Liver (tissue), 9 donors: Measurements from ENCODE around the gene TOLLIP. TPM values are rescaled to one million over a fixed set of nuclear protein-coding genes. Genes with fewer than 3 reads are reported as not detected.
A peak's percentile ranks its signal among the peaks of the same experiment; 100 is the strongest.

Source experiments
- DNase-seq: peaks from one replicate; pipeline ENCODE4 v3.0.0-alpha.2; 2017; ENCODE audit warnings: low spot score
- H3K27ac ChIP-seq, 2 donors: one replicate each; pipeline ENCODE4 v1.7.0; 2013; ENCODE audit warnings: inconsistent platforms in 2 of 2, low read length in 2 of 2, control low read depth in 1 of 2, low read depth in 1 of 2, mild to moderate bottlenecking in 1 of 2
- H3K27me3 ChIP-seq, 4 donors: one replicate each; pipeline versions ENCODE4 v1.6.1 to v1.7.0; 2013; ENCODE audit warnings: low read length in 3 of 4, inconsistent platforms in 1 of 4, mild to moderate bottlenecking in 1 of 4, moderate library complexity in 1 of 4; ENCODE audit not compliant: control insufficient read depth in 4 of 4, insufficient read depth in 4 of 4
- H3K36me3 ChIP-seq, 4 donors: one replicate each; pipeline versions ENCODE4 v1.6.1 to v1.7.0; 2013; ENCODE audit warnings: low read length in 3 of 4, mild to moderate bottlenecking in 3 of 4, low read depth in 1 of 4, moderate library complexity in 1 of 4; ENCODE audit not compliant: control insufficient read depth in 4 of 4, insufficient read depth in 3 of 4
- H3K4me1 ChIP-seq, 4 donors: one replicate each; pipeline versions ENCODE4 v1.6.1 to v1.7.0; 2013; ENCODE audit warnings: low read length in 3 of 4, mild to moderate bottlenecking in 3 of 4, moderate library complexity in 1 of 4; ENCODE audit not compliant: control insufficient read depth in 4 of 4, insufficient read depth in 4 of 4
- H3K4me3 ChIP-seq, 3 donors: one replicate each; pipeline versions ENCODE4 v1.6.1 to v1.7.0; 2013; ENCODE audit warnings: low read length in 3 of 3, control low read depth in 1 of 3, low read depth in 1 of 3, mild to moderate bottlenecking in 1 of 3
- H3K9ac ChIP-seq, 2 donors: one replicate each; pipeline ENCODE4 v1.7.0; 2013; ENCODE audit warnings: low read length in 2 of 2, mild to moderate bottlenecking in 2 of 2, moderate library complexity in 2 of 2, control low read depth in 1 of 2, low read depth in 1 of 2
- H3K9me3 ChIP-seq, 4 donors: one replicate each; pipeline versions ENCODE4 v1.6.1 to v1.7.0; 2013; ENCODE audit warnings: low read length in 3 of 4; ENCODE audit not compliant: control insufficient read depth in 4 of 4
- ATF3 ChIP-seq: IDR thresholded peaks from 2 replicates; pipeline ENCODE4 v1.6.1; 2016; ENCODE audit warnings: antibody characterized with exemption
- CTCF ChIP-seq: fragments of 150-350 bp; IDR thresholded peaks from 2 replicates; pipeline ENCODE4 v1.5.1; 2017; ENCODE audit warnings: improper control_type of control experiment, low read depth, low read length; ENCODE audit not compliant: missing input control
- EGR1 ChIP-seq, 2 donors: IDR thresholded peaks; 2 replicates each; pipeline ENCODE4 v1.6.1; 2016 to 2018; ENCODE audit warnings: antibody characterized with exemption in 2 of 2, low read depth in 2 of 2
- FOXA2 ChIP-seq: IDR thresholded peaks from 2 replicates; pipeline ENCODE4 v1.6.1; 2016; ENCODE audit warnings: antibody characterized with exemption
- GABPA ChIP-seq, 2 donors: IDR thresholded peaks in 1 of 2; conservative IDR thresholded peaks in 1 of 2; 2 replicates each; pipeline ENCODE4 v1.6.1; 2016; ENCODE audit warnings: antibody characterized with exemption in 2 of 2, mild to moderate bottlenecking in 1 of 2, moderate library complexity in 1 of 2
- HNF4A ChIP-seq, 2 donors: conservative IDR thresholded peaks; 2 replicates each; pipeline ENCODE4 v1.6.1; 2016; ENCODE audit warnings: antibody characterized with exemption in 2 of 2, mild to moderate bottlenecking in 2 of 2
- HNF4G ChIP-seq: IDR thresholded peaks from 2 replicates; pipeline ENCODE4 v1.6.1; 2016; ENCODE audit warnings: antibody characterized with exemption
- JUND ChIP-seq, 2 donors: IDR thresholded peaks; 2 replicates each; pipeline ENCODE4 v1.6.1; 2016; ENCODE audit warnings: antibody characterized with exemption in 2 of 2
- MAX ChIP-seq: IDR thresholded peaks from 2 replicates; pipeline ENCODE4 v1.6.1; 2016; ENCODE audit warnings: antibody characterized with exemption
- NR2F2 ChIP-seq: IDR thresholded peaks from 2 replicates; pipeline ENCODE4 v1.6.1; 2016; ENCODE audit warnings: antibody characterized with exemption
- RAD21 ChIP-seq, 2 donors: IDR thresholded peaks; 2 replicates each; pipeline ENCODE4 v1.6.1; 2016; ENCODE audit warnings: antibody characterized with exemption in 2 of 2, mild to moderate bottlenecking in 2 of 2
- REST ChIP-seq: IDR thresholded peaks from 2 replicates; pipeline ENCODE4 v1.6.1; 2016; ENCODE audit warnings: antibody characterized with exemption, mild to moderate bottlenecking
- RXRA ChIP-seq, 2 donors: IDR thresholded peaks; 2 replicates each; pipeline ENCODE4 v1.6.1; 2017 to 2018; ENCODE audit warnings: antibody characterized with exemption in 2 of 2, mild to moderate bottlenecking in 1 of 2
- SP1 ChIP-seq: IDR thresholded peaks from 2 replicates; pipeline ENCODE4 v1.6.1; 2018; ENCODE audit warnings: antibody characterized with exemption, mild to moderate bottlenecking
- TAF1 ChIP-seq: conservative IDR thresholded peaks from 2 replicates; pipeline ENCODE4 v1.6.1; 2016; ENCODE audit warnings: antibody characterized with exemption, mild to moderate bottlenecking
- YY1 ChIP-seq: IDR thresholded peaks from 2 replicates; pipeline ENCODE4 v1.6.1; 2016; ENCODE audit warnings: antibody characterized with exemption, mild to moderate bottlenecking
- WGBS: extraction: QIAGEN DNeasy Blood & Tissue Kit; methylation state at CpG from one replicate; pipeline ENCODE4 v1.1.7; 2013; 5-methylcytosine and 5-hydroxymethylcytosine counted together
- polyA plus RNA-seq, 2 donors: library from polyadenylated mRNA; stranded (reverse) in 1 of 2; unstranded in 1 of 2; fragments of 200-250 nt in 1 of 2; fragments of >200 nt in 1 of 2; fragmentation: Nextera tagmentation in 1 of 2; extraction: Ambion mirVana in 1 of 2; gene quantifications; one replicate each; pipeline versions ENCODE4 v1.2.1 to v1.2.3, GENCODE V29; 2013 to 2015
- total RNA-seq, 2 donors: library from RNA; depleted of rRNA; stranded (reverse); fragments of >200 nt; gene quantifications; one replicate each; pipeline ENCODE4 v1.2.3, GENCODE V29; 2014
- TF ChIP-seq, protein P1 (sequence below): IDR thresholded peaks from 2 replicates; pipeline ENCODE4 v1.6.1; 2016; ENCODE audit warnings: antibody characterized with exemption
- donor health status: healthy.
- donor health status: healthy.
- donor health status: healthy.
- donor health status: healthy.
- donor health status: healthy.

Gene TOLLIP
- total and polyA plus RNA-seq, 4 donors: 27.5 to 102 (median 72.9) TPM

DNA sequence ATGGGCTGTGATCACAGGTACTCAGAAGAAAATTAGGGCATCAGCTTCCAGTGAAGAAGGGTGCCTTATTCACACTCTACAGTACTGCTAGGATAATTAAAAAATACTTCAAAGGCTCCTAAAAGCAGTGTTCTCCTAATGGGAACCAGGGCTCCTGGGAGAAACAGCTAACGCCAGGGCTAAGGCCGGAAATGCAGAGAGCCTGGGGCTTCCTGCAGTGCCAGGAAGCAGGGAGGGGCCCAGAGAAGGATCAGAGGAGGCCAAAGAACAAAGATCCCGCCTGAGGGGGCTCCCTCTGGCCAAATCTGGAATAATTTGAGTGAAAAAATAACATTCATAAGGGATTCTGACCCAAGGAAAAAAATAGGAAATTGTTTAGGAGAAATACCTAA is 27.5 kb downstream of the TOLLIP start:
- 71% methylated on average over 3 of the region's 3 CpGs for WGBS
- no peak for DNase-seq
- TF ChIP-seq GABPA (IDR thresholded peaks at IDR 0.05 in 1 of 2, conservative IDR thresholded peaks at IDR 0.05 in 1 of 2) (no peak), NR2F2 (peak; percentile 12), HNF4A (conservative IDR thresholded peaks at IDR 0.05) (no peak)
- no peaks in the 10 kb centered on the region for H3K27me3 ChIP-seq
- H3K27ac ChIP-seq: no peak overlapping the region
- no peak overlapping the region for H3K4me3 ChIP-seq
- no peak overlapping the region for H3K9ac ChIP-seq
- H3K36me3 ChIP-seq: peaks cover 29 to 85% (median 38%) of the 10 kb centered on the region in 4 donors
- H3K9me3 ChIP-seq: no peaks in the 10 kb centered on the region
- peaks cover 0 to 3% (median 0%) of the 10 kb centered on the region in 4 donors for H3K4me1 ChIP-seq

GRCh38 chr11:1281326-1281973 is 28.0 kb downstream of the TOLLIP start:
- WGBS: 92% methylated on average over 33 of the region's 33 CpGs
- H3K36me3 ChIP-seq: peaks cover 34 to 85% (median 39%) of the 10 kb centered on the region in 4 donors
- H3K27ac ChIP-seq: no peak overlapping the region
- peaks cover 0 to 3% (median 0%) of the 10 kb centered on the region in 4 donors for H3K4me1 ChIP-seq
- no peak overlapping the region for H3K9ac ChIP-seq
- DNase-seq: no peak
- no peaks in the 10 kb centered on the region for H3K27me3 ChIP-seq
- no peak for TF ChIP-seq SP1
- no peak for TF ChIP-seq REST
- TF ChIP-seq TAF1: no peak
- no peak for TF ChIP-seq MAX
- TF ChIP-seq HNF4A (conservative IDR thresholded peaks at IDR 0.05): no peak
- TF ChIP-seq RXRA (IDR thresholded peaks at IDR 0.05): no peak
- TF ChIP-seq HNF4G: no peak
- TF ChIP-seq, protein P1, sequence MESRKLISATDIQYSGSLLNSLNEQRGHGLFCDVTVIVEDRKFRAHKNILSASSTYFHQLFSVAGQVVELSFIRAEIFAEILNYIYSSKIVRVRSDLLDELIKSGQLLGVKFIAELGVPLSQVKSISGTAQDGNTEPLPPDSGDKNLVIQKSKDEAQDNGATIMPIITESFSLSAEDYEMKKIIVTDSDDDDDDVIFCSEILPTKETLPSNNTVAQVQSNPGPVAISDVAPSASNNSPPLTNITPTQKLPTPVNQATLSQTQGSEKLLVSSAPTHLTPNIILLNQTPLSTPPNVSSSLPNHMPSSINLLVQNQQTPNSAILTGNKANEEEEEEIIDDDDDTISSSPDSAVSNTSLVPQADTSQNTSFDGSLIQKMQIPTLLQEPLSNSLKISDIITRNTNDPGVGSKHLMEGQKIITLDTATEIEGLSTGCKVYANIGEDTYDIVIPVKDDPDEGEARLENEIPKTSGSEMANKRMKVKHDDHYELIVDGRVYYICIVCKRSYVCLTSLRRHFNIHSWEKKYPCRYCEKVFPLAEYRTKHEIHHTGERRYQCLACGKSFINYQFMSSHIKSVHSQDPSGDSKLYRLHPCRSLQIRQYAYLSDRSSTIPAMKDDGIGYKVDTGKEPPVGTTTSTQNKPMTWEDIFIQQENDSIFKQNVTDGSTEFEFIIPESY: no peak
- no peak for TF ChIP-seq FOXA2
- no peak for TF ChIP-seq RAD21 (IDR thresholded peaks at IDR 0.05)
- no peak for TF ChIP-seq GABPA (IDR thresholded peaks at IDR 0.05 in 1 of 2, conservative IDR thresholded peaks at IDR 0.05 in 1 of 2)
- TF ChIP-seq EGR1 (IDR thresholded peaks at IDR 0.05; ENCODE audit: low read depth in 2 of 2): no peak
- TF ChIP-seq NR2F2: no peak
- no peak for TF ChIP-seq YY1
- TF ChIP-seq CTCF: no peak
- TF ChIP-seq JUND (IDR thresholded peaks at IDR 0.05): no peak
- no peak for TF ChIP-seq ATF3
- no peak overlapping the region for H3K4me3 ChIP-seq
- no peaks in the 10 kb centered on the region for H3K9me3 ChIP-seq
